Measurements from ENCODE around the gene FAM168A.

FAM168A gene

GRCh38 chr11:73384872-73385689 is 212.8 kb downstream of the FAM168A start:
- no peak overlapping the region for H3K4me3 ChIP-seq (replicated peaks; ENCODE audit: insufficient read depth, low read length)
- peak; percentile 89 for TF ChIP-seq SPI1 (IDR thresholded peaks at IDR 0.05; ENCODE audit: borderline replicate concordance, low read depth)
- TF ChIP-seq CTCF (IDR thresholded peaks at IDR 0.05; ENCODE audit: insufficient read depth, low read length), result no peak
- no peak for TF ChIP-seq REST (IDR thresholded peaks at IDR 0.05; ENCODE audit: insufficient replicate concordance, low read depth)
- TF ChIP-seq POLR2AphosphoS5 (IDR thresholded peaks at IDR 0.05; ENCODE audit: low read depth), result peak; percentile 56
- H3K27me3 ChIP-seq (ENCODE audit: insufficient read depth, poor library complexity, severe bottlenecking), result no peaks in the 10 kb centered on the region
- peak overlapping the region; percentile 87 for H3K27ac ChIP-seq (replicated peaks)
- peak; percentile 93 to 98 for DNase-seq (ENCODE audit: low read depth in 1 of 2, low spot score in 1 of 2)

- Histone ChIP-seq H3K27me3 (ENCODE audit: insufficient read depth, poor library complexity, severe bottlenecking) (no peaks in the 10 kb centered on the region), H3K4me3 (replicated peaks; ENCODE audit: insufficient read depth, low read length) (no peak overlapping the region), H3K27ac (replicated peaks) (peak overlapping the region; percentile 87)
- DNase-seq (ENCODE audit: low read depth in 1 of 2, low spot score in 1 of 2), result no peak
- TF ChIP-seq POLR2AphosphoS5 (IDR thresholded peaks at IDR 0.05; ENCODE audit: low read depth) (no peak), GABPA (IDR thresholded peaks at IDR 0.05; ENCODE audit: low read depth) (no peak), CTCF (IDR thresholded peaks at IDR 0.05; ENCODE audit: insufficient read depth, low read length) (no peak), SPI1 (IDR thresholded peaks at IDR 0.05; ENCODE audit: borderline replicate concordance, low read depth) (no peak), REST (IDR thresholded peaks at IDR 0.05; ENCODE audit: insufficient replicate concordance, low read depth) (no peak)
These were observed 213.4 kb downstream of the FAM168A start for GRCh38 chr11:73384531-73384871.

- Histone ChIP-seq H3K27me3 (ENCODE audit: insufficient read depth, poor library complexity, severe bottlenecking) (no peaks in the 10 kb centered on the region), H3K4me3 (replicated peaks; ENCODE audit: insufficient read depth, low read length) (no peak overlapping the region), H3K27ac (replicated peaks) (peak overlapping the region; percentile 87)
- no peak for TF ChIP-seq CTCF (IDR thresholded peaks at IDR 0.05; ENCODE audit: insufficient read depth, low read length)
- no peak for TF ChIP-seq REST (IDR thresholded peaks at IDR 0.05; ENCODE audit: insufficient replicate concordance, low read depth)
- TF ChIP-seq SPI1 (IDR thresholded peaks at IDR 0.05; ENCODE audit: borderline replicate concordance, low read depth), result peak; percentile 56; the same call in 1 of the 2 replicates
- peak in 1 of 2 experiments; percentile 47 for DNase-seq (ENCODE audit: low read depth in 1 of 2, low spot score in 1 of 2)
These were observed 213.8 kb downstream of the FAM168A start for GRCh38 chr11:73384125-73384441.

All from HL-60 (cell line).